HTERT RPE-1 (cell line): ENCODE measurements around the gene DOHH.
"Not testable (repeated sequence)": the region's sequence is repeated elsewhere in the genome, so short reads cannot be mapped to it uniquely, and the experiment has no call there.

Source experiments
- in situ Hi-C: fragments of 300-500 bp; cut with MboI; formaldehyde crosslinking; loops from 4 replicates; pipeline ENCODE4 v1.14.3; 2020; ENCODE audit warnings: low sequenced_read_pairs

Gene DOHH

DNA sequence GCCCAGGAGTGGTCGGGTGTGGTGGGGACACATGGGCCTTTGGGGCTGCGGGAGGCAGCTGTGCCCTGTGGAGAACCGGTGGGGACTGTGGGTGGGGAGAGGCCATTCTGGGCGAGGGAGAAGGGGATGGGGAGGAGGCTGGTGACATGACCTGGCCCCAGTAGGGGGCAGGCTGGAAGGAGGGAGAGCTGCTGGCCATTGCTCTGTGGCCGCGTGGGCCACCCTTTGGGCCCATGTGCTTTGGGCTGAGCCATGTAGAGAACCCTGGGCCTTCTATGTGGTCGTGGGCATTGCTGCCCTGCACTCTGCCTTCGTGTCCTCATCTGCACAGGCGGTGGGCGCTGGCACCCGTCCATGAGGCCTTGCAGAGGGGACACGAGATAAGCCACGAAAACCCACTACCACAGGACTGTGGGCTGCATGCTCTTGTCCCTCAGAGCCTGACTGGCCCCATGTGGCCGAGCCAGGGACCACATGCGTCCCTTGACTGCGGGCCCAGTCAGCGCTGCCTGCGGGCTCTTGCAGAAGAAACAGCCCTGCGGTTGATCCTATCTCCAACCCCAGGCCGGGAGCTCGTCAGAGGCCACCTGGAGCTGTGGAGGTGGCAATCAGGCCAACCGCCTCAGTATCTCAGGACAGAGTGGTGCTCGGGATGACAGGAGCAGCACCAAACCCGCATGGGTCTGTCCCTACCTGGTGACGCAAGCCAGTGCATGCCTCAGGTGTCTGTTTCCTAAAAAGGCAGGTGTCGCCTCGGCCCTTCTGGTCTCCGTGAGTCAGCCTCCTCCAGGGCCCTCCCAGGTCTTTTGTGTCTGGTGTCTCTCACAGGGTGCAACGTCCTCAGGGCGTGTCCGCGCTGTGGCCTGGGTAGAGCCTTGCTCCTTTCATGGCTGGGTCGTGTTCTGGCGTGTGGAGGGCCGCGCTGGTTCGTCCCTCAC, 20.0 kb upstream of the DOHH start:
- in situ Hi-C loops, result no loop called here

DNA sequence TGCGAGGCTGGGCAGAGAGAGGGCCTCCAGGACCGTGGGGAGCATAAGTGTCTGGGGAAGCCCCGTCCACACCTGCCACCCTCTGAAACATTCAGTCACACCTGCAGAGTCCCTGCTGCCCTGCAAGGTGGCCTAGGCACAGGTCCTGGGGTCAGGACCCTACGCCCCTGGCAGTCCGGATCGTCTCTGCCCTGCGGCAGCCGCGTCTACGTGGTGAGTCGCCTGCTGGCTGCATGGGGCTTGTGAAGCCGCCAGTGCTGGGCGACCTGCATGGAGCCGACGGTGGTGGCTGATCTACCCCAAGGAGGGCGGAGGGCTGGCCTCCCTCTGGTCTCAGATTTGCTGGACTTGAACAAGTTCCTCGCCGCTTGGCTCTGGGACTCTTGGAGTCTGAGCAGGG, 18.7 kb upstream of the DOHH start:
- in situ Hi-C loops, result no loop called here

DNA sequence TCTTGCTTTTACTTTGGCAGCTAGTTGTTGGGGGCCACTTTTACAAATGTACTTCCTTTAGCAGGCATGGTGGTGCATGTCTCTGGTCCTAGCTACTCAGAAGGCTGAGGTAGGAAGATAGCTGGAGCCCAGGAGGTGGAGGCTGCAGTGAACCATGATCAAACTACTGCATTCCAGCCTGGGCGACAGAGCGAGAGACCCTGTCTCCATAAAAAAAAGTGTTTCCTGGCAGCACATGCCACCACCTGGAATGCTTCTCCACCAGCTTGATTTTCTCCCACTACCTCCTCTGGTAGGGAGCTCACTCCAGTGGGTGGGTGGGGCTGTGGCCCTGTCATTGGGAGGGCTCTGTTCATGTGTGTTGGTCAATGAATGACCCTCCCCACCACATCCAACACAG, 18.2 kb upstream of the DOHH start:
- in situ Hi-C loops, result no loop called here

GRCh38 chr19:3518255-3518654, 17.8 kb upstream of the DOHH start:
- in situ Hi-C loops, result no loop called here

DNA sequence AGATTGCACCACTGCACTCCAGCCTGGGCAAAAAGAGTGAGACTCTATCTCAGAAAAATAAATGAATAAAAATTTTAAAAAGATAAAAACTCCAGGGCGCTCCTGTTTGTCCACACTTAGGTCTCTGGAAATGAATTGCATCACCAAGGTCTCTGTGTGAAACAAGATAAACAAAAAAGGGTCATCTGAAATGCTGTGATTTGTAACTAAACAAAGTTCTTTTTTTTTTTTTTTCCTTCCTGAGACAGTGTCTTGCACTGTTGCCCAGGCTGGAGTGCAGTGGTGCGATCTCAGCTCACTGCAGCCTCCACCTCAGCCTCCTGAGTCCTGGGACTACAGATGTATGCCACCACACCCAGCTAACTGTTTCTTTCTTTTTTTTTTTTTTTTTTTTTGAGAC, 17.2 kb upstream of the DOHH start:
- in situ Hi-C loops, result no loop called here

GRCh38 chr19:3516675-3517207, 16.3 kb upstream of the DOHH start:
- in situ Hi-C loops, result no loop called here

- in situ Hi-C loops, result no loop called here
Measured at GRCh38 chr19:3515891-3516422, 15.5 kb upstream of the DOHH start.

- in situ Hi-C loops, result no loop called here
Measured at GRCh38 chr19:3514930-3515329, 14.5 kb upstream of the DOHH start.

DNA sequence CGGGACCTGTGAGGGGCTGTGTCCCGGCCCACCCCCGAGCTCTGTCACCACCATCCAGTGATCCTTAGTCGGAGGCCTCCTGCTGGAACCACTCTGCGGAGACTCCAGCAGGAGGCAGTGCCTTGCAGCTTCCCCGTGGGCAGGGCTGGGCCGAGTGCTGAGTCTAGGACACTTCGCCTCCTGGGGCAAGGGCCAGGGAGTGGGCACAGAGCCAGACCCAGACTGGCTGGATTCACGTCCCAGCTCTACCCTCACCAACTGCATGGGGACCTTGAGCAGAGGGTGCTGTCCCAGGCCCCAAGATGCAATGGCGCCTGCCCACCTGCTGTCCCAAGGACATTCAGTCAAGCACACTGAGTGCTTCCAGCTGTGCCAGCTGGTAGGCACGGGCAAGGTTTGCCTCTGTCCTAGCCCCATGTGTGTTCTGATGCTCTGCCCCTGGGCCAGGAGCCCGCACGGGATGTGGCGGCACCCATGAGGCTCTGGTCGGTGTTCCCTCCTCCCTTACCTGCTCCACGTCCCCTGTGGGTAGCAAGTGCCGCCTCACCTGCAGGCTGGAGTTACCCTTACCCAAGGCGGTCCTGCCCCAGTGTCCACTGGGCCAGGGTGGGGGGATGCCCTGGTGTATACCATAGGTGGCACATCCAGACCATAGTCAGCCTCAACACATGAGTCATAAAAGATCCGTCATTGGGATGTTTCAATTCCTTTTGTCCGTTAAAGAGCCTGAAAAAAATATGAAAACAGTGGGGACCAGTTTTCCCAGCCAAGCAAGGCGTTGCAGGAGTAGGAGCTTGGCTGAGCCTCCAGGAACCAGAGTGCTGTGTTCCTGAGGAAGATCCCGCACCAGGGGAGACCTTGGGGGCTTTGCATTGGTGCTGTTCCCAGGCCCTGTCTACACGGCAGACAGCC, 13.0 kb upstream of the DOHH start:
- in situ Hi-C loops, result no loop called here

GRCh38 chr19:3512562-3513228, 12.2 kb upstream of the DOHH start:
- in situ Hi-C loops, result no loop called here

- in situ Hi-C loops, result no loop called here
Measured at GRCh38 chr19:3511506-3512251, 11.2 kb upstream of the DOHH start.

DNA sequence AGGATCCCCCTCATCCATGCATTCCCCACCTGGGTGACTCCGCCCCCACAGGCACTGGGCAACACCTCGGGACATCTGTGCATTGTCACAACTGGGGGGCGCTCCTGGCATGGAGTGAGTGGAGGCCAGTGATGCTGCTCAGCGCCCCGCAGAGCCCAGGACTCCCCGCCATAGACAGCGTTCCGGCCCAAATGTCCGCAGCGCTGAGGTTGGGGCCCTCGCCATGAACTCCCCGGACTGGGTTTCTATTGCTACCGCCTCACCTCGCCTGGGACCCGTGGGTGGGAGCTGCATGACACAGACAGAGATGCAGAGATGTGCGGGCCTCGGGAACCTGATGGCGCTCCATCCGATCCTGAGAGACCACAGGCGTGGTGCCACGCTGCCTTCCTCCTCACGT, 10.3 kb upstream of the DOHH start:
- in situ Hi-C loops, result no loop called here

DNA sequence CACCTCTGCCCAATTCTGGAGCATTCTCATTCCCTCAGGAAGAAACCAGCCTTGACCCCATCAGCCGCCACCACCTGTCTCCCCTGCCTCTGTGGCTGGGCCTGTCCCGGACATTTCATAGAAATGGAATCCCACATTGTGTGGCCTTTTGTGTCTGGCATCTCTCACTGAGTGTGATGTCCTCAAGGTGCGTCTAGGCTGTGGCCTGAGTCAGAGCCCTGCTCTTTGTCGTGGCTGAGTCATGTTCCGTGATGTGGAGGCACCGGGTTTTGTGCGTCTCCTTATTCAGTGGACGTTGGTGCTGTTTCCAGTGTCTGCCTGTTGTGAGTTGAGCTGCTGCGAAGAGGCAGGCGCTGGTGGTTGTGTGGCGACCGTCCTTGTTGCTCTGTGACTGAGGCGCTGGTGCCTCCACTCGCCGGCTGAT, 9.1 kb upstream of the DOHH start:
- in situ Hi-C loops, result no loop called here

GRCh38 chr19:3508771-3509535, 8.5 kb upstream of the DOHH start:
- in situ Hi-C loops, result no loop called here

DNA sequence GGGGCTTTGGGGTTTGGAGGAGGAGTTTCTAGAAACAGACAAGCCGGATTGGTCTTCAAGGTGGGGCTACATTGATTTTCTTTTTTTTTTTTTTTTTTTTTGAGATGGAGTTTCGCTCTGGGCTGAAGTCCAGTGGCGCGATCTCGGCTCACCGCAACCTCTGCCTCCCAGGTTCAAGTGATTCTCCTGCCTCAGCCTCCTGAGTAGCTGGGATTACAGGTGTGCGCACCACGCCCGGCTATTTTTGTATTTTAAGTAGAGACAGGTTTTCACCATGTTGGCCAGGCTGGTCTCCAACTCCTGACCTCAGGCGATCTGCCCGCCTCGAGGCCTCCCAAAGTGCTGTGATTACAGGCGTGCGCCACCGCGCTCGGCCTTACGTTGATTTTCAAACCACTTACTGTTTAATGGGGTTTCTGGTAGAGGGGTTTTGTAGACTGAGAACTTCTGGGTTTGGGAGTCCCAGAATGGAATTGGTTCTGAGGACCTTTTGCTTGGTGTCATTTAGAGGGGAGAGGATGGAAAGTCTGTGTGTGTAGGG, 7.7 kb upstream of the DOHH start:
- in situ Hi-C loops, result not testable (repeated sequence)

DNA sequence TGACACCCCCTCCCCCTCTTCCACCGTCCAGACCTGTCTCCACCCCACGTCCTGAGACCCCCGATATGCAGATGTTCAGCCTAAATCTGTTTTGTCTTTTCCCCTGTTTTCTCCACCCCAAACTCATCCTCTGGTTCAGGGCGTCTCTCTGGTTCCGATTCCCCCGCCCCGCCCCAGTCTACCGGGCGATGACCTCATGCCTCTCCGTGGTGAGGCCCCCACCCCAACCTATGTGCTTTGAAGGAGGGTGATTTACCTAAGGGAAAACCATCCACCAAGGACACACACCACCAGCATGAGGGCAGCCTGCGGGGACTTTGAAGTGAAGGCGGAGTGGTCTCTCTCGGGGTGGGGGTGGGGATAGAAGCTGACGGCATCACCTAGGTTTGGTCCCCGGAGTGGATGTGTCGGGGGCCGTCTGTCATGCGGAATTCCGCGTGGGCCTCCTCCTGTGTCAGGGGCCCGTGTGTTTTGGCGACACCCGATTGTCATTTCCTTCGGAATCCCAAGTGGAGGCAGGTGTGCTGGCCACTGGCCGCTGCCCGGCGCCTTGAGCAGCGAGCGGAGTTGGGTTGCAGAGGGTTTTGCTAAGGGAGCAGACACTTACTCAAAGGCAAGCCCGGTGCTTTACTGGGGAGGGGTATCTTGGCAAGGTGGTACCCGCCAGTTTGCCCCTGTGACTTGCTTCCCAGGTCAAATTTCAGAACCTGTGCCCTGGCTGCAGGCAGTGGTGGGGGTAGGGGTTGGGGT, 7.1 kb upstream of the DOHH start:
- in situ Hi-C loops, result no loop called here

- in situ Hi-C loops, result no loop called here
Measured at GRCh38 chr19:3506384-3507340, 6.2 kb upstream of the DOHH start.
